GM21447 (cell line): Measurements from ENCODE around the gene TBX10.
"Not testable (repeated sequence)": the region's sequence is repeated elsewhere in the genome, so short reads cannot be mapped to it uniquely, and the experiment has no call there.

Experiments
- ATAC-seq: cut with Tn5 transposase; IDR thresholded peaks from one replicate; pipeline ENCODE4 v1.9.1; 2021; ENCODE audit not compliant: unreplicated experiment

TBX10 gene

GRCh38 chr11:67646535-67647336, 7.2 kb upstream of the TBX10 start:
- ATAC-seq = no peak

GRCh38 chr11:67645521-67646461, 6.2 kb upstream of the TBX10 start:
- no peak for ATAC-seq

- no peak for ATAC-seq
These were observed 5.2 kb upstream of the TBX10 start for GRCh38 chr11:67644472-67645418.

GRCh38 chr11:67644042-67644441, 4.5 kb upstream of the TBX10 start:
- no peak for ATAC-seq

- ATAC-seq = no peak
These were observed 2.9 kb upstream of the TBX10 start for GRCh38 chr11:67642173-67643120.

- ATAC-seq = no peak
These were observed 2.0 kb upstream of the TBX10 start for GRCh38 chr11:67641338-67642172.

- no peak for ATAC-seq
These were observed 1.3 kb upstream of the TBX10 start for GRCh38 chr11:67640758-67641337.

GRCh38 chr11:67640021-67640757, 626 bp upstream of the TBX10 start:
- no peak for ATAC-seq

- ATAC-seq = no peak
These were observed 777 bp downstream of the TBX10 start for GRCh38 chr11:67638535-67639437.

GRCh38 chr11:67637441-67637840, 2.1 kb downstream of the TBX10 start:
- ATAC-seq = not testable (repeated sequence)

GRCh38 chr11:67636962-67637361, 2.6 kb downstream of the TBX10 start:
- ATAC-seq = no peak

- ATAC-seq = no peak
These were observed 4.4 kb downstream of the TBX10 start for GRCh38 chr11:67635231-67635521.

- no peak for ATAC-seq
These were observed 5.0 kb downstream of the TBX10 start for GRCh38 chr11:67634366-67635230.

GRCh38 chr11:67633758-67634365, 5.7 kb downstream of the TBX10 start:
- ATAC-seq = no peak

GRCh38 chr11:67632982-67633755, 6.4 kb downstream of the TBX10 start:
- no peak for ATAC-seq
